ENCODE data around the gene PCGF6.

DNA sequence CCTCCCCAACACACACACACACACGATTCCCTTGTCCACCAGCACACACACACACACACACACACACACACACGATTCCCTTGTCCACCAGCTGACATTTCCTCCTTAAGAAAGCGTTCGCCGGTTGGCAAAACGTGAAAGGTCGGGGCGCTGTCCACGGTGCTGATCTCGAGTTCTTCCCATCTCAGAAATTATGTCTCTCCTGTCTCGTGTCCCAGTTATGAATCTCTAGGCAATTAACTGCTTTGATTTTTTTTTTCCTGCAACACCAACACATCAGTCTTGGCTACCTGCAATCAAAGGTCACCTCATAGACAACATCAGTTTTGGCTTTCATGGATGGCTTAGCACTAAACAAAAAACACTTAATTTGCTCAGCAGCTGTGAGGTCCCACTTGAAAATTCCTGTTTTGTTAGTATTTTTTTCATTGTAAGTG is 72.1 kb downstream of the PCGF6 start:
- no peak for TF ChIP-seq EZH2 (IDR thresholded peaks at IDR 0.05; ENCODE audit: borderline replicate concordance, insufficient read depth, low read depth, low read length, poor library complexity, severe bottlenecking)
- TF ChIP-seq, protein P1, sequence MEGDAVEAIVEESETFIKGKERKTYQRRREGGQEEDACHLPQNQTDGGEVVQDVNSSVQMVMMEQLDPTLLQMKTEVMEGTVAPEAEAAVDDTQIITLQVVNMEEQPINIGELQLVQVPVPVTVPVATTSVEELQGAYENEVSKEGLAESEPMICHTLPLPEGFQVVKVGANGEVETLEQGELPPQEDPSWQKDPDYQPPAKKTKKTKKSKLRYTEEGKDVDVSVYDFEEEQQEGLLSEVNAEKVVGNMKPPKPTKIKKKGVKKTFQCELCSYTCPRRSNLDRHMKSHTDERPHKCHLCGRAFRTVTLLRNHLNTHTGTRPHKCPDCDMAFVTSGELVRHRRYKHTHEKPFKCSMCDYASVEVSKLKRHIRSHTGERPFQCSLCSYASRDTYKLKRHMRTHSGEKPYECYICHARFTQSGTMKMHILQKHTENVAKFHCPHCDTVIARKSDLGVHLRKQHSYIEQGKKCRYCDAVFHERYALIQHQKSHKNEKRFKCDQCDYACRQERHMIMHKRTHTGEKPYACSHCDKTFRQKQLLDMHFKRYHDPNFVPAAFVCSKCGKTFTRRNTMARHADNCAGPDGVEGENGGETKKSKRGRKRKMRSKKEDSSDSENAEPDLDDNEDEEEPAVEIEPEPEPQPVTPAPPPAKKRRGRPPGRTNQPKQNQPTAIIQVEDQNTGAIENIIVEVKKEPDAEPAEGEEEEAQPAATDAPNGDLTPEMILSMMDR (IDR thresholded peaks at IDR 0.05) = no peak

Measured in B cell (primary cell).